ENCODE results near the gene LDLRAD2. TPM values are rescaled to one million over a fixed set of nuclear protein-coding genes. Genes with fewer than 3 reads are reported as not detected.

LDLRAD2 gene
- total RNA-seq, 1 experiment from 2014 or later = not detected

DNA sequence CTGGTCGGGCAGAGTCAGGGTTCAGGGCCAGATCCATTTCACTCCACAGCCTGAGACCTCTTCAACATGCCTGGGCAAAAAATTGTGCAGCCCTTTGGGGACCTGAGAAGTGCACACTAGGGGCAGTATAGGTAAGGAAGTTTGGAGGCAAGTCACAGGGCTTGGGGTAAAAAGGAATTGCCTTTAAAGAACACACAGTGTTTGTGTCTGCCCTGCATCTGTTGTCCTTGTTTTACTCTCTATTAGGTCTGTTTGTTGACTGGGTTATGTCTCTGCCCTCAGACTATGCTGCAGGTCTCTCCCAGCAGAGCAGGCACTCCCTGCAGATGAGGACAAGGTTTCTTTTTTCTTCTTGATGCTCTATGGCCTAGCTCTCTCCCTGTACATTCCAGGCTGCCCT lies 22.0 kb downstream of the LDLRAD2 start:
- no peak for TF ChIP-seq EZH2 (IDR thresholded peaks at IDR 0.05; ENCODE audit: borderline replicate concordance, low read depth, low read length, poor library complexity, severe bottlenecking)
- TF ChIP-seq, protein P1, sequence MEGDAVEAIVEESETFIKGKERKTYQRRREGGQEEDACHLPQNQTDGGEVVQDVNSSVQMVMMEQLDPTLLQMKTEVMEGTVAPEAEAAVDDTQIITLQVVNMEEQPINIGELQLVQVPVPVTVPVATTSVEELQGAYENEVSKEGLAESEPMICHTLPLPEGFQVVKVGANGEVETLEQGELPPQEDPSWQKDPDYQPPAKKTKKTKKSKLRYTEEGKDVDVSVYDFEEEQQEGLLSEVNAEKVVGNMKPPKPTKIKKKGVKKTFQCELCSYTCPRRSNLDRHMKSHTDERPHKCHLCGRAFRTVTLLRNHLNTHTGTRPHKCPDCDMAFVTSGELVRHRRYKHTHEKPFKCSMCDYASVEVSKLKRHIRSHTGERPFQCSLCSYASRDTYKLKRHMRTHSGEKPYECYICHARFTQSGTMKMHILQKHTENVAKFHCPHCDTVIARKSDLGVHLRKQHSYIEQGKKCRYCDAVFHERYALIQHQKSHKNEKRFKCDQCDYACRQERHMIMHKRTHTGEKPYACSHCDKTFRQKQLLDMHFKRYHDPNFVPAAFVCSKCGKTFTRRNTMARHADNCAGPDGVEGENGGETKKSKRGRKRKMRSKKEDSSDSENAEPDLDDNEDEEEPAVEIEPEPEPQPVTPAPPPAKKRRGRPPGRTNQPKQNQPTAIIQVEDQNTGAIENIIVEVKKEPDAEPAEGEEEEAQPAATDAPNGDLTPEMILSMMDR (conservative IDR thresholded peaks at IDR 0.05; ENCODE audit: low read depth, low read length) = no peak
- H3K27ac ChIP-seq (ENCODE audit: low read depth, low read length, poor library complexity, severe bottlenecking) = no peak overlapping the region
- intact Hi-C loops (cut with micrococcal nuclease; ENCODE audit: unreplicated experiment) = no loop called here
- H3K36me3 ChIP-seq (ENCODE audit: insufficient read depth, low read length, poor library complexity, severe bottlenecking) = no peaks in the 10 kb centered on the region
- H3K9me3 ChIP-seq (ENCODE audit: low read depth, low read length, poor library complexity, severe bottlenecking) = no peaks in the 10 kb centered on the region
- no peaks in the 10 kb centered on the region for H3K27me3 ChIP-seq (replicated peaks; ENCODE audit: insufficient read depth, low read depth, low read length, poor library complexity)
- H3K4me1 ChIP-seq (ENCODE audit: insufficient read depth, low read length, poor library complexity, severe bottlenecking) = no peaks in the 10 kb centered on the region
- no TSS peak for BruUV-seq (replicated peaks)
- POLR2A ChIA-PET (ENCODE audit: low non-redundant PET) = no interaction called here
- no peak overlapping the region for H3K4me3 ChIP-seq (ENCODE audit: low read depth, low read length, poor library complexity, severe bottlenecking)
- DNase-seq (ENCODE audit: low spot score) = no peak
- CTCF ChIA-PET = no interaction called here

DNA sequence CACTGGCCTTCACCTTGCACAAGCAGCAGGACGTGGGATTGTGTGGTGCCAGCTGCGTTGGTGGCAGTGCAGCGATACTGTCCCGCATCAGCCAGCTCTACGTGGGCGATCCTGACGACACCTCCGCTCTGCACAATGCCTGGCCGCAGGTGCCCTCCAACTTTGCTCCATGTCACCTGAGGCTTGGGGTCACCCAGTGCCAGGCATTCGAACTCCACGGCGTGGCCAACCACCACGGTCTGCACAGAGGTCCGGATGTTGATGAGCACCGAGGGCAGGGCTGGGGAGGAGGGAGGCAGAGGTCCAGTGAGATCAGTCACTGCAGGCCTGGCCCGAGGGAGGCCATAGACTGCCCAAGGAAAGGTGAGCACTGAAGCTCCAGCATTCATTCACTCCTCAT lies 22.6 kb downstream of the LDLRAD2 start:
- BruUV-seq (replicated peaks) = no TSS peak
- CTCF ChIA-PET = no interaction called here
- no peaks in the 10 kb centered on the region for H3K36me3 ChIP-seq (ENCODE audit: insufficient read depth, low read length, poor library complexity, severe bottlenecking)

DNA sequence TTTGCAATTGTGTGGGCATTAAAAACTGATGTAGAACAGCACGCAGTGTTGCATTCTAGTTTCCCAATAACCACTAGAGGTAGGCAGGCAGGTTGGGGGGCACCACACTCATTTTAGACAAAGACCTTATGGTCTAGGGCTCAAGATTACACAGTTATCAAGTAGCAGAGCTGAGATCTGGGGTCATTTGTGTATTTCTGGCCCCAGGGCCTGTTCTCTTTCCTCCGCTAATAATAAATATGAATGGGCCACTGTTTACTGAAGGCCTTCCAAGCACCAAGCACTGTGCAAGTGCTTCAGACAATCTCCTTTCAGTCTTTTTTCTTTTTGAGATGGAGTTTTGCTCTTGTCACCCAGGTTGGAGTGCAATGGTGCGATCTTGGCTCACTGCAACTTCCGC lies 23.9 kb downstream of the LDLRAD2 start:
- ChIA-PET CTCF (no interaction called here), POLR2A (ENCODE audit: low non-redundant PET) (no interaction called here)
- intact Hi-C loops (cut with micrococcal nuclease; ENCODE audit: unreplicated experiment) = no loop called here
- Histone ChIP-seq H3K9me3 (ENCODE audit: low read depth, low read length, poor library complexity, severe bottlenecking) (no peaks in the 10 kb centered on the region), H3K36me3 (ENCODE audit: insufficient read depth, low read length, poor library complexity, severe bottlenecking) (no peaks in the 10 kb centered on the region), H3K4me3 (ENCODE audit: low read depth, low read length, poor library complexity, severe bottlenecking) (no peak overlapping the region), H3K4me1 (ENCODE audit: insufficient read depth, low read length, poor library complexity, severe bottlenecking) (no peaks in the 10 kb centered on the region), H3K27ac (ENCODE audit: low read depth, low read length, poor library complexity, severe bottlenecking) (no peak overlapping the region), H3K27me3 (replicated peaks; ENCODE audit: insufficient read depth, low read depth, low read length, poor library complexity) (no peaks in the 10 kb centered on the region)
- no TSS peak for BruUV-seq (replicated peaks)
- no peak for DNase-seq (ENCODE audit: low spot score)
- TF ChIP-seq, protein P1 (conservative IDR thresholded peaks at IDR 0.05; ENCODE audit: low read depth, low read length) = no peak
- TF ChIP-seq EZH2 (IDR thresholded peaks at IDR 0.05; ENCODE audit: borderline replicate concordance, low read depth, low read length, poor library complexity, severe bottlenecking) = no peak

More for the DNA sequence above, 22.6 kb downstream of the LDLRAD2 start:
- no peaks in the 10 kb centered on the region for H3K27me3 ChIP-seq (replicated peaks; ENCODE audit: insufficient read depth, low read depth, low read length, poor library complexity)
- DNase-seq (ENCODE audit: low spot score) = no peak
- intact Hi-C loops (cut with micrococcal nuclease; ENCODE audit: unreplicated experiment) = no loop called here
- H3K9me3 ChIP-seq (ENCODE audit: low read depth, low read length, poor library complexity, severe bottlenecking) = no peaks in the 10 kb centered on the region
- H3K4me1 ChIP-seq (ENCODE audit: insufficient read depth, low read length, poor library complexity, severe bottlenecking) = no peaks in the 10 kb centered on the region
- H3K4me3 ChIP-seq (ENCODE audit: low read depth, low read length, poor library complexity, severe bottlenecking) = no peak overlapping the region
- TF ChIP-seq, protein P1 (conservative IDR thresholded peaks at IDR 0.05; ENCODE audit: low read depth, low read length) = no peak
- TF ChIP-seq EZH2 (IDR thresholded peaks at IDR 0.05; ENCODE audit: borderline replicate concordance, low read depth, low read length, poor library complexity, severe bottlenecking) = no peak
- H3K27ac ChIP-seq (ENCODE audit: low read depth, low read length, poor library complexity, severe bottlenecking) = no peak overlapping the region
- POLR2A ChIA-PET (ENCODE audit: low non-redundant PET) = no interaction called here
